K562 (cell line): ENCODE results near the gene PSAP.

Source experiments
- CTCF ChIP-seq, 3 experiments: IDR thresholded peaks in 2 of 3; conservative IDR thresholded peaks in 1 of 3; 2 replicates each; pipeline ENCODE4 v1.5.1; 2011 to 2012; ENCODE audit warnings: low read length in 3 of 3, mild to moderate bottlenecking in 3 of 3, control low read depth in 2 of 3, improper control_type of control experiment in 1 of 3, inconsistent platforms in 1 of 3, low read depth in 1 of 3, mixed read lengths in 1 of 3, moderate library complexity in 1 of 3; ENCODE audit not compliant: insufficient read depth in 2 of 3
- EP300 ChIP-seq: IDR thresholded peaks from 2 replicates; pipeline ENCODE4 v1.6.1; 2012; ENCODE audit warnings: low read length, improper control_type of control experiment
- MXI1 ChIP-seq: IDR thresholded peaks from 2 replicates; pipeline ENCODE4 v1.6.1; 2011; ENCODE audit warnings: low read depth, mild to moderate bottlenecking, improper control_type of control experiment, low read length
- MYNN ChIP-seq, 2 experiments: sonication (generic); formaldehyde crosslinking in 1 of 2; IDR thresholded peaks; 2 replicates each; pipeline versions ENCODE4 v1.5.0 to v1.6.1; 2016 to 2020; ENCODE audit warnings: antibody characterized with exemption in 1 of 2, missing genetic modification reagents in 1 of 2
- NCOA6 ChIP-seq: fragments of 450-650 bp; IDR thresholded peaks from 2 replicates; pipeline ENCODE4 v1.6.1; 2017; ENCODE audit warnings: mild to moderate bottlenecking
- ZNF512 ChIP-seq: IDR thresholded peaks from 2 replicates; pipeline ENCODE4 v1.6.1; 2016; ENCODE audit warnings: missing genetic modification characterization, missing compliant biosample characterization

- TF ChIP-seq CTCF (IDR thresholded peaks at IDR 0.05 in 2 of 3, conservative IDR thresholded peaks at IDR 0.05 in 1 of 3; ENCODE audit: insufficient read depth in 2 of 3, low read depth in 1 of 3, low read length in 3 of 3) (no peak), EP300 (no peak), ZNF512 (tag) (no peak), MYNN (IDR thresholded peaks at IDR 0.05) (no peak), MYNN (CRISPR knock-in tag; IDR thresholded peaks at IDR 0.05) (no peak), NCOA6 (no peak), MXI1 (no peak)
Measured at GRCh38 chr10:71823356-71823755, 27.7 kb downstream of the PSAP start.
